ENCODE measurements around the gene MTHFD2L.
"Not testable (repeated sequence)": the region's sequence is repeated elsewhere in the genome, so short reads cannot be mapped to it uniquely, and the experiment has no call there.

Gene MTHFD2L

GRCh38 chr4:74314329-74314728 is 156.4 kb downstream of the MTHFD2L start:
- no peak for DNase-seq

- no peak for DNase-seq
These were observed 157.0 kb downstream of the MTHFD2L start for GRCh38 chr4:74314944-74315343.

- DNase-seq: no peak
These were observed 157.5 kb downstream of the MTHFD2L start for GRCh38 chr4:74315376-74315775.

GRCh38 chr4:74316397-74316796 is 158.5 kb downstream of the MTHFD2L start:
- no peak for DNase-seq

GRCh38 chr4:74317616-74318246 is 159.8 kb downstream of the MTHFD2L start:
- no peak for DNase-seq

GRCh38 chr4:74318276-74318675 is 160.4 kb downstream of the MTHFD2L start:
- DNase-seq: no peak

GRCh38 chr4:74319470-74319869 is 161.6 kb downstream of the MTHFD2L start:
- no peak for DNase-seq

GRCh38 chr4:74320559-74321118 is 162.7 kb downstream of the MTHFD2L start:
- no peak for DNase-seq

GRCh38 chr4:74322301-74322700 is 164.4 kb downstream of the MTHFD2L start:
- no peak for DNase-seq

GRCh38 chr4:74323663-74324062 is 165.7 kb downstream of the MTHFD2L start:
- no peak for DNase-seq

- DNase-seq: no peak
These were observed 166.3 kb downstream of the MTHFD2L start for GRCh38 chr4:74324262-74324661.

- no peak for DNase-seq
These were observed 168.0 kb downstream of the MTHFD2L start for GRCh38 chr4:74325886-74326285.

GRCh38 chr4:74327762-74328161 is 169.8 kb downstream of the MTHFD2L start:
- no peak for DNase-seq

GRCh38 chr4:74328501-74328900 is 170.6 kb downstream of the MTHFD2L start:
- no peak for DNase-seq

- DNase-seq: no peak
These were observed 171.4 kb downstream of the MTHFD2L start for GRCh38 chr4:74329307-74329706.

GRCh38 chr4:74330295-74330750 is 172.4 kb downstream of the MTHFD2L start:
- DNase-seq: no peak

- DNase-seq: no peak
These were observed 173.3 kb downstream of the MTHFD2L start for GRCh38 chr4:74331252-74331651.

GRCh38 chr4:74331944-74332343 is 174.0 kb downstream of the MTHFD2L start:
- no peak for DNase-seq

- DNase-seq: no peak
These were observed 176.7 kb downstream of the MTHFD2L start for GRCh38 chr4:74334636-74335035.

- DNase-seq: no peak
These were observed 177.6 kb downstream of the MTHFD2L start for GRCh38 chr4:74335341-74336021.

GRCh38 chr4:74338792-74339333 is 180.9 kb downstream of the MTHFD2L start:
- no peak for DNase-seq

GRCh38 chr4:74339501-74339900 is 181.6 kb downstream of the MTHFD2L start:
- DNase-seq: no peak

GRCh38 chr4:74340421-74340820 is 182.5 kb downstream of the MTHFD2L start:
- not testable (repeated sequence) for DNase-seq

- no peak for DNase-seq
These were observed 186.1 kb downstream of the MTHFD2L start for GRCh38 chr4:74344031-74344430.

All from NCI-H2227 treated with DMSO at 0.1 percent for 48 hours (cell line).